Neural cell (in vitro differentiated cells): ENCODE results near the gene UGP2. TPM values are rescaled to one million over a fixed set of nuclear protein-coding genes. Genes with fewer than 3 reads are reported as not detected.

Source experiments
- H2AFZ ChIP-seq: fragments of 200-600, 300-800 bp; sonication (generic), shearing (Covaris generic); 2 replicates; pipeline ENCODE4 v1.6.0; 2014; ENCODE audit warnings: low read depth, mild to moderate bottlenecking, antibody characterized with exemption, low read length, moderate library complexity
- H3F3A ChIP-seq: fragments of 200-600 bp; shearing (Covaris generic); 2 replicates; pipeline ENCODE4 v1.6.1; 2016; ENCODE audit warnings: mild to moderate bottlenecking, moderate library complexity, mixed read lengths, antibody characterized with exemption, low read length; ENCODE audit not compliant: insufficient read depth, poor library complexity, severe bottlenecking
- H3K27ac ChIP-seq: fragments of 200-600, 300-800 bp; sonication (generic), shearing (Covaris generic); 2 replicates; pipeline ENCODE4 v1.5.1; 2014; ENCODE audit warnings: mild to moderate bottlenecking, low read length, moderate library complexity
- H3K27me3 ChIP-seq: fragments of 300-800, 200-600 bp; sonication (generic), shearing (Covaris generic); 2 replicates; pipeline ENCODE4 v1.6.0; 2014; ENCODE audit warnings: mild to moderate bottlenecking, low read depth, low read length, moderate library complexity; ENCODE audit not compliant: insufficient read depth
- H3K36me3 ChIP-seq: fragments of 300-800, 200-600 bp; sonication (generic), shearing (Covaris generic); 2 replicates; pipeline ENCODE4 v1.5.1; 2014; ENCODE audit warnings: mild to moderate bottlenecking, antibody characterized with exemption, low read length, moderate library complexity; ENCODE audit not compliant: insufficient read depth
- H3K4me2 ChIP-seq: fragments of 300-800, 200-600 bp; sonication (generic), shearing (Covaris generic); 2 replicates; pipeline ENCODE4 v1.6.0; 2014; ENCODE audit warnings: mild to moderate bottlenecking, low read length
- H3K4me3 ChIP-seq: fragments of 300-800, 200-600 bp; sonication (generic), shearing (Covaris generic); 2 replicates; pipeline ENCODE4 v1.5.1; 2014; ENCODE audit warnings: mild to moderate bottlenecking, low read length, moderate library complexity
- H3K79me2 ChIP-seq: fragments of 200-600 bp; shearing (Covaris generic); replicated peaks from 2 replicates; pipeline ENCODE4 v1.6.0; 2014; ENCODE audit warnings: mild to moderate bottlenecking, low read length, moderate library complexity; ENCODE audit not compliant: insufficient read depth
- H3K9ac ChIP-seq: fragments of 300-800, 200-600 bp; sonication (generic), shearing (Covaris generic); 2 replicates; pipeline ENCODE4 v1.6.1; 2016; ENCODE audit warnings: mild to moderate bottlenecking, low read length, mixed read lengths
- H3K9me2 ChIP-seq: fragments of 200-600 bp; shearing (Covaris generic); 2 replicates; pipeline ENCODE4 v1.6.1; 2016; ENCODE audit warnings: mild to moderate bottlenecking, low read length, mixed read lengths; ENCODE audit not compliant: insufficient read depth
- H3K9me3 ChIP-seq: fragments of 200-600, 300-800 bp; sonication (generic), shearing (Covaris generic); 2 replicates; pipeline ENCODE4 v1.6.1; 2016; ENCODE audit warnings: mild to moderate bottlenecking, mixed run types, low read length, moderate library complexity, mixed read lengths
- H4K20me1 ChIP-seq: fragments of 200-600 bp; shearing (Covaris generic); 2 replicates; pipeline ENCODE4 v1.6.1; 2016; ENCODE audit warnings: mild to moderate bottlenecking, mixed run types; ENCODE audit not compliant: insufficient read depth
- EP300 ChIP-seq: fragments of 450-650 bp; conservative IDR thresholded peaks from 2 replicates; pipeline ENCODE4 v1.6.1; 2014; ENCODE audit warnings: antibody characterized with exemption, mild to moderate bottlenecking, moderate library complexity; ENCODE audit not compliant: poor library complexity, severe bottlenecking
- EZH2 ChIP-seq: fragments of 200-600, 300-800 bp; shearing (Covaris generic), sonication (generic); IDR thresholded peaks from 2 replicates; pipeline ENCODE4 v1.6.1; 2014; ENCODE audit warnings: antibody characterized with exemption, low read length, borderline replicate concordance, mild to moderate bottlenecking; ENCODE audit not compliant: insufficient read depth, poor library complexity, severe bottlenecking
- MXI1 ChIP-seq: fragments of 450-650 bp; conservative IDR thresholded peaks from 2 replicates; pipeline ENCODE4 v1.6.1; 2014; ENCODE audit warnings: antibody characterized with exemption, mild to moderate bottlenecking; ENCODE audit not compliant: poor library complexity, severe bottlenecking
- POLR2AphosphoS5 ChIP-seq: IDR thresholded peaks from 2 replicates; pipeline ENCODE4 v1.6.1; 2012
- RAD21 ChIP-seq: fragments of 450-650 bp; conservative IDR thresholded peaks from 2 replicates; pipeline ENCODE4 v1.6.1; 2014; ENCODE audit warnings: antibody characterized with exemption, mild to moderate bottlenecking, moderate library complexity
- SMC3 ChIP-seq: fragments of 450-650 bp; conservative IDR thresholded peaks from 2 replicates; pipeline ENCODE4 v1.6.1; 2014; ENCODE audit warnings: antibody characterized with exemption, mild to moderate bottlenecking, moderate library complexity; ENCODE audit not compliant: poor library complexity
- TAF1 ChIP-seq: IDR thresholded peaks from 2 replicates; pipeline ENCODE4 v1.6.1; 2012; ENCODE audit warnings: low read depth
- polyA plus RNA-seq: library from polyadenylated mRNA; depleted of rRNA; stranded (reverse); fragments of >200 nt; gene quantifications from 2 replicates; pipeline ENCODE4 v1.2.3, GENCODE V29; 2014
- TF ChIP-seq, protein P1 (sequence below): IDR thresholded peaks from 2 replicates; pipeline ENCODE4 v1.6.1; 2012; ENCODE audit warnings: borderline replicate concordance
- TF ChIP-seq, protein P2 (sequence below): fragments of 450-650 bp; IDR thresholded peaks from 2 replicates; pipeline ENCODE4 v1.5.1; 2014; ENCODE audit warnings: antibody characterized with exemption, mild to moderate bottlenecking, moderate library complexity; ENCODE audit not compliant: poor library complexity, severe bottlenecking

UGP2 gene
- polyA plus RNA-seq, 1 donor from 2014 or later, result 55.6 TPM

DNA sequence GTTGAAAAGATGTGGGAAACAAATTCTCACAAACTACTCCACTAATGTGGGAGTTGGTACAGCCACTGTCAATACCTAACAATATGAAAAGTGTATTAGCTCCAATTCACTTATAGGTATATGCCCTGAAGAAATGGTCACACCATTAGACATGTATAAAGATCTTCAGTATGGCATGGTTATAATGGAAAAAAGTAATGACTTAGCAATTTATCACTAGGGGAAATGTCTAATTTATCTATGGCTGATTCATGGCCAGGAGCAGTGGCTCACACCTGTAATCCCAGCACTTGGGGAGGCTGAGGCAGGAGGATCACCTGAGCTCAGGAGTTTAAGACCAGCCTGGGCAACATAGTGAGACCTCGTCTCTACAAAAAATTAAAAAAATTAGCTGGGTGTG is 52.5 kb downstream of the UGP2 start:
- TF ChIP-seq RAD21, result no peak
- Histone ChIP-seq H4K20me1 (no peaks in the 10 kb centered on the region), H2AFZ (no peak overlapping the region), H3K36me3 (no peaks in the 10 kb centered on the region), H3K4me2 (no peak overlapping the region), H3K9me2 (no peaks in the 10 kb centered on the region), H3F3A (no peaks in the 10 kb centered on the region), H3K9me3 (no peaks in the 10 kb centered on the region), H3K9ac (no peak overlapping the region), H3K79me2 (no peaks in the 10 kb centered on the region), H3K4me3 (no peak overlapping the region), H3K27me3 (no peaks in the 10 kb centered on the region), H3K27ac (no peak overlapping the region)

DNA sequence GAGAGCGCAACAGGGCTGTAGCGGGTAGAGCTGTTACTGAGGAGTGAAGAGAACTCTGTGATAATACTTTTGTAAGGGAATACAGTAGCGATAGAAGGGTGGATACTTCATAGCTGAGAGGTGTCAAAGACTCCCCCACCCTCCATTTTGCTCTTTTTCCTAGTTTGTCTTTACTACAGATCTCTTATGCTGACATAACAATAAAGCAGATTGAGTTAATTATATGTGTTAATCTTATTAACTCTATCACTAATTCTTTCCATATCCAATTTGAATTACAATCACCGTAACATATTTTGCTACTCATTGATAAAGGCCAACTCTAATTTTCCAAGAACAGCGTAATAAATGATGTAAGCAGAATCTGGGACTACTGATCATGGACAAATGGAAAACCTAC is 57.1 kb downstream of the UGP2 start:
- H3K27ac ChIP-seq, result no peak overlapping the region
- H3K27me3 ChIP-seq, result no peaks in the 10 kb centered on the region
- no peak overlapping the region for H3K4me2 ChIP-seq
- H2AFZ ChIP-seq, result no peak overlapping the region
- H3K9me3 ChIP-seq, result no peaks in the 10 kb centered on the region
- H3K9ac ChIP-seq, result no peak overlapping the region
- no peaks in the 10 kb centered on the region for H3K79me2 ChIP-seq
- TF ChIP-seq POLR2AphosphoS5 (no peak), TAF1 (no peak), MXI1 (no peak), EZH2 (no peak), SMC3 (no peak), RAD21 (no peak), EP300 (no peak)
- TF ChIP-seq, protein P1, sequence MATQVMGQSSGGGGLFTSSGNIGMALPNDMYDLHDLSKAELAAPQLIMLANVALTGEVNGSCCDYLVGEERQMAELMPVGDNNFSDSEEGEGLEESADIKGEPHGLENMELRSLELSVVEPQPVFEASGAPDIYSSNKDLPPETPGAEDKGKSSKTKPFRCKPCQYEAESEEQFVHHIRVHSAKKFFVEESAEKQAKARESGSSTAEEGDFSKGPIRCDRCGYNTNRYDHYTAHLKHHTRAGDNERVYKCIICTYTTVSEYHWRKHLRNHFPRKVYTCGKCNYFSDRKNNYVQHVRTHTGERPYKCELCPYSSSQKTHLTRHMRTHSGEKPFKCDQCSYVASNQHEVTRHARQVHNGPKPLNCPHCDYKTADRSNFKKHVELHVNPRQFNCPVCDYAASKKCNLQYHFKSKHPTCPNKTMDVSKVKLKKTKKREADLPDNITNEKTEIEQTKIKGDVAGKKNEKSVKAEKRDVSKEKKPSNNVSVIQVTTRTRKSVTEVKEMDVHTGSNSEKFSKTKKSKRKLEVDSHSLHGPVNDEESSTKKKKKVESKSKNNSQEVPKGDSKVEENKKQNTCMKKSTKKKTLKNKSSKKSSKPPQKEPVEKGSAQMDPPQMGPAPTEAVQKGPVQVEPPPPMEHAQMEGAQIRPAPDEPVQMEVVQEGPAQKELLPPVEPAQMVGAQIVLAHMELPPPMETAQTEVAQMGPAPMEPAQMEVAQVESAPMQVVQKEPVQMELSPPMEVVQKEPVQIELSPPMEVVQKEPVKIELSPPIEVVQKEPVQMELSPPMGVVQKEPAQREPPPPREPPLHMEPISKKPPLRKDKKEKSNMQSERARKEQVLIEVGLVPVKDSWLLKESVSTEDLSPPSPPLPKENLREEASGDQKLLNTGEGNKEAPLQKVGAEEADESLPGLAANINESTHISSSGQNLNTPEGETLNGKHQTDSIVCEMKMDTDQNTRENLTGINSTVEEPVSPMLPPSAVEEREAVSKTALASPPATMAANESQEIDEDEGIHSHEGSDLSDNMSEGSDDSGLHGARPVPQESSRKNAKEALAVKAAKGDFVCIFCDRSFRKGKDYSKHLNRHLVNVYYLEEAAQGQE, result no peak
- TF ChIP-seq, protein P2, sequence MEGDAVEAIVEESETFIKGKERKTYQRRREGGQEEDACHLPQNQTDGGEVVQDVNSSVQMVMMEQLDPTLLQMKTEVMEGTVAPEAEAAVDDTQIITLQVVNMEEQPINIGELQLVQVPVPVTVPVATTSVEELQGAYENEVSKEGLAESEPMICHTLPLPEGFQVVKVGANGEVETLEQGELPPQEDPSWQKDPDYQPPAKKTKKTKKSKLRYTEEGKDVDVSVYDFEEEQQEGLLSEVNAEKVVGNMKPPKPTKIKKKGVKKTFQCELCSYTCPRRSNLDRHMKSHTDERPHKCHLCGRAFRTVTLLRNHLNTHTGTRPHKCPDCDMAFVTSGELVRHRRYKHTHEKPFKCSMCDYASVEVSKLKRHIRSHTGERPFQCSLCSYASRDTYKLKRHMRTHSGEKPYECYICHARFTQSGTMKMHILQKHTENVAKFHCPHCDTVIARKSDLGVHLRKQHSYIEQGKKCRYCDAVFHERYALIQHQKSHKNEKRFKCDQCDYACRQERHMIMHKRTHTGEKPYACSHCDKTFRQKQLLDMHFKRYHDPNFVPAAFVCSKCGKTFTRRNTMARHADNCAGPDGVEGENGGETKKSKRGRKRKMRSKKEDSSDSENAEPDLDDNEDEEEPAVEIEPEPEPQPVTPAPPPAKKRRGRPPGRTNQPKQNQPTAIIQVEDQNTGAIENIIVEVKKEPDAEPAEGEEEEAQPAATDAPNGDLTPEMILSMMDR, result no peak
- H4K20me1 ChIP-seq, result no peaks in the 10 kb centered on the region
- no peaks in the 10 kb centered on the region for H3F3A ChIP-seq
- no peak overlapping the region for H3K4me3 ChIP-seq
- no peaks in the 10 kb centered on the region for H3K9me2 ChIP-seq
- peaks cover 11% of the 10 kb centered on the region for H3K36me3 ChIP-seq

DNA sequence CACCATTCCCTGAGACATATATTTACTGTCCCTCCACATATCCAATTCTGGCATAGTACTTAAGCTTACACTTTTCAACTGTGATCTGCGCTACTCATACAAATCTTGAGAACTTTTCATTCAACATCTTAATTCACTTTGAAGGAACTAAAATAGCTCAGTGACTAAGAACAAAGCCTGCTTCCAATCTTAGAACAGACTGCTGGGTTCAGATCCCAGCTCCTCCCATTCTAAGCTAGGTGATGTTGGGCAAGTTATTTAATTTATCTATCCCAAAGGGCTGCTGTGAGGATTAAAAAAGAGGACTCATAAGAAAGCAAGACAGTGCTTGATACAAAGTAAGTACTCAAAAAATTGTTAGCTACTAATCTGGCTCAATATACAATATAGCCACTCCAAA is 57.9 kb downstream of the UGP2 start:
- H3K27ac ChIP-seq, result no peak overlapping the region
- no peaks in the 10 kb centered on the region for H3K79me2 ChIP-seq
- H3K4me2 ChIP-seq, result no peak overlapping the region
- H3K9ac ChIP-seq, result no peak overlapping the region
- H3F3A ChIP-seq, result no peaks in the 10 kb centered on the region
- no peaks in the 10 kb centered on the region for H3K9me2 ChIP-seq
- H3K9me3 ChIP-seq, result no peaks in the 10 kb centered on the region
- no peak overlapping the region for H2AFZ ChIP-seq
- no peaks in the 10 kb centered on the region for H3K27me3 ChIP-seq
- peaks cover 11% of the 10 kb centered on the region for H3K36me3 ChIP-seq
- H4K20me1 ChIP-seq, result no peaks in the 10 kb centered on the region
- TF ChIP-seq, protein P1, result no peak
- no peak for TF ChIP-seq EZH2
- no peak for TF ChIP-seq EP300
- TF ChIP-seq, protein P2, result no peak
- TF ChIP-seq MXI1, result no peak
- no peak for TF ChIP-seq TAF1
- no peak for TF ChIP-seq SMC3
- TF ChIP-seq RAD21, result no peak
- TF ChIP-seq POLR2AphosphoS5, result no peak
- H3K4me3 ChIP-seq, result no peak overlapping the region
